ES-I3 (cell line): ENCODE data around the gene TAF1C.
A peak's percentile ranks its signal among the peaks of the same experiment; 100 is the strongest.

Experiments
- H3K36me3 ChIP-seq: 2 replicates; pipeline ENCODE4 v1.6.1; 2013; ENCODE audit warnings: mild to moderate bottlenecking, low read length, control low read depth, moderate library complexity; ENCODE audit not compliant: insufficient read depth
- H3K4me1 ChIP-seq: 2 replicates; pipeline ENCODE4 v1.6.1; 2013; ENCODE audit warnings: mild to moderate bottlenecking, control low read depth, low read length; ENCODE audit not compliant: insufficient read depth
- H3K9ac ChIP-seq: 2 replicates; pipeline ENCODE4 v1.6.1; 2013; ENCODE audit warnings: low read depth, mild to moderate bottlenecking, low read length, moderate library complexity
- H3K9me3 ChIP-seq: 2 replicates; pipeline ENCODE4 v1.6.1; 2013; ENCODE audit warnings: mild to moderate bottlenecking, low read length, moderate library complexity; ENCODE audit not compliant: control insufficient read depth, insufficient read depth

TAF1C gene, protein sequence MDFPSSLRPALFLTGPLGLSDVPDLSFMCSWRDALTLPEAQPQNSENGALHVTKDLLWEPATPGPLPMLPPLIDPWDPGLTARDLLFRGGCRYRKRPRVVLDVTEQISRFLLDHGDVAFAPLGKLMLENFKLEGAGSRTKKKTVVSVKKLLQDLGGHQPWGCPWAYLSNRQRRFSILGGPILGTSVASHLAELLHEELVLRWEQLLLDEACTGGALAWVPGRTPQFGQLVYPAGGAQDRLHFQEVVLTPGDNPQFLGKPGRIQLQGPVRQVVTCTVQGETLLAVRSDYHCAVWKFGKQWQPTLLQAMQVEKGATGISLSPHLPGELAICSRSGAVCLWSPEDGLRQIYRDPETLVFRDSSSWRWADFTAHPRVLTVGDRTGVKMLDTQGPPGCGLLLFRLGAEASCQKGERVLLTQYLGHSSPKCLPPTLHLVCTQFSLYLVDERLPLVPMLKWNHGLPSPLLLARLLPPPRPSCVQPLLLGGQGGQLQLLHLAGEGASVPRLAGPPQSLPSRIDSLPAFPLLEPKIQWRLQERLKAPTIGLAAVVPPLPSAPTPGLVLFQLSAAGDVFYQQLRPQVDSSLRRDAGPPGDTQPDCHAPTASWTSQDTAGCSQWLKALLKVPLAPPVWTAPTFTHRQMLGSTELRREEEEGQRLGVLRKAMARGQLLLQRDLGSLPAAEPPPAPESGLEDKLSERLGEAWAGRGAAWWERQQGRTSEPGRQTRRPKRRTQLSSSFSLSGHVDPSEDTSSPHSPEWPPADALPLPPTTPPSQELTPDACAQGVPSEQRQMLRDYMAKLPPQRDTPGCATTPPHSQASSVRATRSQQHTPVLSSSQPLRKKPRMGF

DNA sequence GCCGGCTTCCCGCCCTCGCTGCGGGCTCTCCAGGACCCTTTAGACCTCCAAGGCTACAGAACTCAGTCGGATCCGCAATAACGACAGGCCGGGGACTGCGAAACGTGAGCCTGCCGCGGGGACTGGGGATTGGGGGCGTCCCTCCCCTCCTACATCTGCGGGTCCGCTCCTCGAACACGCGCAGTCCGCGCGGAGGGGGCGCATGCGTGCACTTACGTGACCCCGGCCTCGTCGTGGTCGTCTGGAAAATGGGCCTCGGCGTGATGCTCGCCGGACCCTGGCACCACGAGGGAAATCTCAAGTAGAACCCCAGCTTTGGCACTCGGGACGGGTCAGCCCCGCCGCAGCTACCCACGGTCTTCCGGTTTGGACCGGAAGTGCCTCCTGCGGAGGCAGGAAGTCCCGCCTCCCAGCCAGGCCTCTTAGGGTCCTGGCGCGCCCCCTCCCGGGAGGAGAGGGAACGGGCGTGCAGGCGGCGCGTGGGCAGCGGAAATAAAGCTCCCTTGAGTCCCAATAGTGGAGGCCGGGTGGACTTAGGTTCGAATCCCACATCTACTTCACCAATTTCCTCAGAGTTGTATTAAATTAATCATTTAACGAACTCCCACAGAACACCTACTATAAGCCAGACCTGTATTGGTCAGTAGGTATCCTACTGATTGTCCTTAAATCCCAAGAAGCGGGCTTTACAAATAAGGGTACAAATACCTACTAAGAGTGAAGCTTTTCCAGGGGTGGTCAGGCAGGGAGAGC, at the start of gene TAF1C:
TAF1C (minus strand) TSS at position 373 of the 753 bp plus-strand sequence. CDS start 2,069 bp downstream, outside the sequence.
- Histone ChIP-seq H3K36me3 (peaks cover 7% of the 10 kb centered on the region; the same call in 1 of the 2 replicates), H3K9me3 (no peaks in the 10 kb centered on the region), H3K4me1 (no peaks in the 10 kb centered on the region; the same call in 1 of the 2 replicates), H3K9ac (peak within 1 kb of the TSS; percentile 65)

DNA sequence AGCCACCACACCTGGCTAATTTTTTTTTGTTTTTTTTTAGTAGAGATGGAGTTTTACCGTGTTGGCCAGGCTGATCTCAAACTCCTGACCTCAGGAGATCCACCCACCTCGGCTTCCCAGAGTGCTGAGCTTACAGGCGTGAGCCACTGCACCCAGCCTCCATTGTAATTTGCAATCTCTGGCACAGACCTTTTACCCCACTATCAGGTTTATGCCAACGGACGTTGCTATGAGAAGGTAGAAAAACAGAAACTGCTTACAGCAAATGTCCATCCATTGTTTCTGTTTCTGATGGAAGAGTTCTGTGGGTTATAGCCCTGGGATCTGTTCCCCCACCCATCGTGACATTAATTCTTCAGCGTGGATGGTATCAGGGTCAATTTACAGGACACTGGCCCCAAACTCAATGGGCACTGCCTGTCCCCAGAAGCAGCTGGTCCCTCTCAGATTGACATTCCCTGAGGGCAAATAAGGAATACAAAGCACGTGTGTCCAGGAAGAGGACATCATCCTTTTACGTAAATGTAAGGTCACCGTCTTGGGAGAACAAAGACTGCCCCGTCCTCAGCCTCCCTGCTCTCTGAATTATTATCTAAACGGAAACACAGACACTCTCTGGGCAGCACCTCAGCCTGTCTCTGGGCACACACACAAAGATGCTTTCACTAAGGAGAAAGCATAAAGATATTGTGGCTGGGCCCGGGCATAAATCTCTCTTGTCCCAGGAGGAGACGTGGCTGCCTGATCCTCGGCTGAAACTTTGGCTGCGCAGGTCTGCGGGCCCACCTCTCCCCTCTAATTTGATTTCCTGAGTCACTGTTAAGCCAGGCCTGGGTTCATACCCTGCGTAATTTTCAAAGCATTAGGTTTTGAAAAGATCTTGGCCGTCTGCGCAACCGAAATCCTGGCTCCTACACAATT, 47.7 kb upstream of the TAF1C start:
- H3K9me3 ChIP-seq: no peaks in the 10 kb centered on the region
- H3K9ac ChIP-seq: no peak overlapping the region
- H3K36me3 ChIP-seq: no peaks in the 10 kb centered on the region
- no peaks in the 10 kb centered on the region; the same call in 1 of the 2 replicates for H3K4me1 ChIP-seq

DNA sequence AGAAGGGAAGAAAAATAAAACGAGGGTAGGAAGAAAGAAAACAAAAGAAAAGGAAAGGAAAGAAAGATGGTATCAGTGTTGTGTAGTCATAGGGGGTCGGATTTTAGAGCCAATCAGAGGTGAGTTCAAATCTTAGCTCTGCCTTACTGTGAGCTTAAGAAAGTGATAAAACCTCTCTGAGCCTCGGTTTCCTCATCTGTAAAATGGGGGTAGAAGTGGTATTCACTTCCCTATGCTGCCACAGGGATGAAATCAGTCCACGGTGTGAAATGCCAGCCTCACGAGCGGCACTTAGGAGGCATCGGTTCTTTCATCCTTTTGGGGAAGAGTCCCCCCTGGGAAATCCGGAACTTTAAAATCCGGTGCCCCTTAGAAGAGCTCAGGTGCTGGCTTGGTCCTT, 46.9 kb upstream of the TAF1C start:
- Histone ChIP-seq H3K9ac (no peak overlapping the region), H3K36me3 (no peaks in the 10 kb centered on the region), H3K4me1 (no peaks in the 10 kb centered on the region; the same call in 1 of the 2 replicates), H3K9me3 (no peaks in the 10 kb centered on the region)

DNA sequence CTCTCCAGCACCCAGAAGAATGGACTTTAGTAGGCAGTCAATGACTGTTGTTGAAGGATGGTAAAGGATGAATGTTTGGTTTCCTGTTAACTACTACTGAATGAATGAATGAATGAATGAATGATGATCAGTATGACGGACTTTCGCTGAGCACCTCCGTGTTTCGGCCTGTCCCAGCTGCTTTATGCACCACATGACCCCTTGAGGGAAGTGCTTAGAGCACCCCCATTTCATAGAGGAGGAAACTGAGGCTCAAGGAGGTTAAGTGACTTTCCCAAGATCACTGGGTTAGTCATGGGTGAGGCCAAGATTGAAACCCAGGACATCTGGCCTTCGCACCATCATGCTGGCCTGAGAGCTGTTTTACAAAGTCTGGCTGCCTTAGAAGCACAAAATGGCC, 46.1 kb upstream of the TAF1C start:
- Histone ChIP-seq H3K4me1 (peaks cover 1% of the 10 kb centered on the region; the same call in 1 of the 2 replicates), H3K9ac (no peak overlapping the region), H3K9me3 (no peaks in the 10 kb centered on the region)

DNA sequence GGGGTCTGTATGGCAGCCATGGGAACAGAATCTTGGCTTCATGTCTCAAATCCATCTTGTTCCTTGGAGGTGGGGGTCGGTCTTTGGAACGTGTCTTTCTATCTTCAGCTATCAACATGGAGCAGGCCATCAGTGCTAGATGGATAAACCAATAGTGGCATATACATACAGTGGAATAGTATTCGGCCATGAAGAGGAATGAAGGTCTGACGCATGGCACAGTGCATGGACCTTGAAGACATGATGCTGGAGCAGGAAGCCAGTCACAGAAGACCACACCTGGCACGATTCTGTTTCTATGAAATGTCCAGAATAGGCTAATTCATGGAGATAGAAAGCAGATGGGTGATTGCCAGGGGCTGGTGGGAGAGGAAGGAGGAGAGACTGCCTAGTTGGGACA, 45.2 kb upstream of the TAF1C start:
- H3K36me3 ChIP-seq: no peaks in the 10 kb centered on the region
- peaks cover 6% of the 10 kb centered on the region for H3K4me1 ChIP-seq
- H3K9ac ChIP-seq: no peak overlapping the region
- no peaks in the 10 kb centered on the region for H3K9me3 ChIP-seq

More for the DNA sequence above, 46.1 kb upstream of the TAF1C start:
- H3K36me3 ChIP-seq: no peaks in the 10 kb centered on the region

DNA sequence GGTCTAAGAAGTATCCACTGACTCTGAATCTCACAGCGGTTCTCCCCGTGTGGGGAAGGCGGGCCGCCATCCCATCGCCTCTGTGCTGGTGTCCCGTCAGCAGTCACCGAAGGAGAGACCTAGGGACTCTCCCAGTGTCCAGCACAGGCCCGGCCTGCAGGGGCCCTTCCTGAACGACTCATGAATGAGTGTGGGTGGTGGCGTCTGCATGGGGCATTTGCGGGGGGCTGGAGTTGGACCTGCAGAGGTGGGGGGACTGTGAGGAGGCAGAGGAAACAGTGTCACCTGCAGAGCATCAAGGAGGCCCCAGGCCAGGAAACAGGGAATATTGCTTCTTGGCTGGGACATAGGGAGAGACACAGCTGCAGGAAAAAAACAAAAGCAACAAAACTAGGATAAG, 42.6 kb upstream of the TAF1C start:
- no peaks in the 10 kb centered on the region for H3K36me3 ChIP-seq
- H3K9ac ChIP-seq: no peak overlapping the region
- no peaks in the 10 kb centered on the region for H3K9me3 ChIP-seq
- H3K4me1 ChIP-seq: peaks cover 12% of the 10 kb centered on the region

DNA sequence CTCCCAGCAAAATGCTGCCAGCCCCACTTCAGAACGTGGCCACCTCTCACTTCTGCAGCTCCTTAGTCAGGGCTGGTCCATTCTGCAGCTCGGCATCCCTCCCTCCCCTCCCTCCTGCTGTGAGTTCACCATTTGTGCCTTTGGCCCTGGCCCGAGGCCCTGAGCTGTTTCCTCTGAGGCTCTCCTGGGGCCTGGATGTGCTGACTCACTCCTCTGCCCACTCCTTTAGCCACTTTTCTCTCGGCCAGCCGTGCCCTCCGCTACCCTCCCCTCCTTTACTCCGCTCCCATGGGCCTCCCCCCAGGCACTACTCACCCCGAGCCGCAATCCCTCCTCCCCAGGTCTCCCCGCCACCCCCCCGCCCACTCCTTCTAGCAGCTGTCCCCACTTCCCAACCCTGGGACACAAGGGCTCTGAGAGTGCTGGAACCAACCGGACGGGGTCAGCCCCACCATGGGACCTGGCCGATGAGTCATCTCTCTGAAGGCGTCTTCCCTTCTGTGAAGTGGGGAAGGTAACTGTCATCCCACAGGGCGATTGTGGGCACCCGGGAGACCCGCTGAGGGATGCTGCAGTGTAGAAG, 41.5 kb upstream of the TAF1C start:
- no peaks in the 10 kb centered on the region for H3K9me3 ChIP-seq
- H3K9ac ChIP-seq: no peak overlapping the region
- no peaks in the 10 kb centered on the region for H3K36me3 ChIP-seq

DNA sequence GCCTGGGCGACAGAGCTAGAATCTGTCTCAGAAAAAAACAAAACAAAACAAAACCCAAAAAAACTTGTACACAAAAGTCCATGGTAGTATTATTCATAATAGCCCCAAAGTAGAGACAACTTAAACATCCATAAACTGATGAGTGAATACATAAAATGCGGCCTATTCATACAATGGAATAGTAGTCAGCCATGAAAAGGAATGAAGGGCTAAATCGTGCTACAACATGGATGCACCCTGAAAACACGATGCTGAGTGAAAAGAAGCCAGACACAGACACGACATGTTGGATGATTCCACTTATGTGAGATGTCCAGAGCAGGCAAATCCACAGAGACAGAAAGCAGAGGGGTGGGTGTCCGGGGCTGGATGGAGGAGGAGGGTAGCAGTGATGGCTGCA, 40.7 kb upstream of the TAF1C start:
- Histone ChIP-seq H3K9ac (no peak overlapping the region), H3K4me1 (peaks cover 12% of the 10 kb centered on the region), H3K36me3 (no peaks in the 10 kb centered on the region), H3K9me3 (no peaks in the 10 kb centered on the region)

More for the DNA sequence above, 41.5 kb upstream of the TAF1C start:
- peaks cover 12% of the 10 kb centered on the region for H3K4me1 ChIP-seq

DNA sequence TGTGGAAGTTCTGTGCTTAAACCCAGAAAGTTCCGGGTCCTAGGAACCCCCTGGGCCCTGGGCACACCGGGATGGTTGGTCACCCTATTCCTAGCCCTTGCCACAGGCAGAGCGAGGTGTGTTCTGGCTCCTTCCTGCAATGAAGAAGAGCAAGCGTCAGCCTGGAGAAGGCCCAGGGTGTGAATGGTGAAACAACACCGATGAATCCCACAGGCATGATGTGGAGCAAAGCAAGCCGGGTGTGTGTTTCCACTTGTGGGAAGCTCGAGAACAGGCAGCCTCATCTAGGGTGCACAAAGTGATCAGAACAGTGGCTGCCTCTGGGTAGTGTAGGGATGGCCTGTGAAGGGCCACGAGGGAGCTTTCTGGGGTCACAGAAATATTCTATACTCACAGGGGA, 39.2 kb upstream of the TAF1C start:
- Histone ChIP-seq H3K9me3 (no peaks in the 10 kb centered on the region), H3K9ac (no peak overlapping the region), H3K4me1 (peaks cover 12% of the 10 kb centered on the region), H3K36me3 (no peaks in the 10 kb centered on the region)

DNA sequence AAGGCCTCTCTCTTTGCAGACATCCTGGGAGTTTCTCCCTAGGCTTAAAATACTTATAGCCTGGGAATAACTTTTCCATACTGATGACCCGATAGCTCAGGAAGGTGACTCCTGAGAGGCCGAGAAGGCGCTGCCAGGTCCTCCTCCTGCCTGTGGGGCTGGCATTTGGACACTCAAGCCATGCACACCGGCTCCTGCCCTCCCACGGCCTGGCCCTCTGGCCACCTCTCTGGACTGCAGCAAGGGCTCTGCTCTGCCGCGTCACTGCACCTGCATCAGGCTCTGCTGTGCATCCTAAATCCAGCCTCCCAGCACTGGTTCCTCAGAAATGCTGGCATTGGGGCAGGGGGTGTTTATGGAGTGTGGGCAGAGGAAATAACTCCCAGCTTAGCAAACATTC, 38.7 kb upstream of the TAF1C start:
- Histone ChIP-seq H3K9ac (no peak overlapping the region), H3K9me3 (no peaks in the 10 kb centered on the region), H3K36me3 (no peaks in the 10 kb centered on the region), H3K4me1 (peaks cover 12% of the 10 kb centered on the region)

DNA sequence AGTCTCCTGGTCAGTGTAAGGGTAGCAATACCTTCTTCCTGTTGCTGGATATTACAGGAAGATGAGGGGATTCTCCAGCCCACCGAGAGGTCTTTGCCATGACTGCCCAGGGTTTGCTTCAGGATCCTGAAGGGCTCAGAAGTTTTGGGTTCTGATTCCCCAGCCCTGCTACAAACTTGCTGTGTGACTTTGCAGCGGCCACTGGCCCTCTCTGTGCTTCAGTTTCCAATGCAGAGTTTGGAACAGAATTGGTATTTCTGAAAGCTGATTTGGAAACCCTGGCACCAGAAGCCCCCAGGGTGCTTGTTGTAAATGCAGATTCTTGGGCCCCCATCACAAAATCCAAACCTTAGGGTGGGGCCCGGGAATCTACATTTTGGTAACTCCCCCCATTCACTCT, 38.3 kb upstream of the TAF1C start:
- peaks cover 12% of the 10 kb centered on the region for H3K4me1 ChIP-seq
- H3K36me3 ChIP-seq: no peaks in the 10 kb centered on the region
- no peak overlapping the region for H3K9ac ChIP-seq
- no peaks in the 10 kb centered on the region for H3K9me3 ChIP-seq

DNA sequence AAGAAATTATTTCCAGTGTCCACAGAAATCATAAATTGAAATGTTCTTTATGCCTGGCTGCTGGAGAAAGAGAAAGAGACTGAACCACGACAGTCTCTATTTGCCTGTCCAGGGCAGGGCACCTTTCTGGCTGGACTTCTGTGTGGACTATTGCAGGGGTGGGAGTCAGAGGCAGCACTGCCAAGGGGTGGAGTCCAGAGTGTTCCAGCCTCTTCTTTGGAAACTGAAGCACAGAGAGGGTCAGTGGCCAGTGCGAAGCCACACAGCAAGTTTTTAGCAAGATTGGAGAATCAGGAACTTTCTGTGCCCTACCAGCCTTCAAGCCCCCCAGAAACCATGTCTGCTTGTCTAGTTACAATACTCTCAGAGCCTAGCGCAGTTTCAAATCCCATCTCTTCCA, 37.7 kb upstream of the TAF1C start:
- Histone ChIP-seq H3K9me3 (no peaks in the 10 kb centered on the region), H3K9ac (no peak overlapping the region), H3K36me3 (no peaks in the 10 kb centered on the region), H3K4me1 (peaks cover 12% of the 10 kb centered on the region)

DNA sequence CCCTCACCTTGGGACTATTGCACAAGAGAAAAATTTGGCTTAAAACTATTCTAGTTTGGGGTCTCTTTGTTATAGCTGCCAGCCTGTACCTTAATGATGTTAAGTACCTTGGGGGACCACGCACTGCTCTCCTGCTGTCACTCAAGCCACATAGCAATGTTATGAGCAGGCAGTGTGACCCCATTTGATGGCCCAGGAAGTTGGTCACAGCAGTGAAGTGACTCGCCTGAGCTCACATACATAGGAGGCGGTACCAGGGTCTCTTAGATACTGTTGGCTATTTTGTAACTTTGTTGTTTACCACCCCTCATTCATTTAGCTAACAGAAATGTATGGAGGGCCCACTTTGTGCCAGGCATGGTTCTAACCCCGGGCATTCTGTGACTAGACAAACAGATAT, 36.6 kb upstream of the TAF1C start:
- H3K9ac ChIP-seq: no peak overlapping the region
- no peaks in the 10 kb centered on the region for H3K9me3 ChIP-seq
- no peaks in the 10 kb centered on the region for H3K36me3 ChIP-seq
- peaks cover 12% of the 10 kb centered on the region for H3K4me1 ChIP-seq
